ENCODE results near the gene MAB21L4.

MAB21L4 gene

GRCh38 chr2:240891492-240892340 lies 4.2 kb downstream of the MAB21L4 start:
- DNase-seq (ENCODE audit: low read depth): no peak
- no peak for TF ChIP-seq CTCF (IDR thresholded peaks at IDR 0.05; ENCODE audit: low read depth, low read length, missing control alignments)
- H3K4me3 ChIP-seq (ENCODE audit: low read depth, low read length): no peak overlapping the region

DNA sequence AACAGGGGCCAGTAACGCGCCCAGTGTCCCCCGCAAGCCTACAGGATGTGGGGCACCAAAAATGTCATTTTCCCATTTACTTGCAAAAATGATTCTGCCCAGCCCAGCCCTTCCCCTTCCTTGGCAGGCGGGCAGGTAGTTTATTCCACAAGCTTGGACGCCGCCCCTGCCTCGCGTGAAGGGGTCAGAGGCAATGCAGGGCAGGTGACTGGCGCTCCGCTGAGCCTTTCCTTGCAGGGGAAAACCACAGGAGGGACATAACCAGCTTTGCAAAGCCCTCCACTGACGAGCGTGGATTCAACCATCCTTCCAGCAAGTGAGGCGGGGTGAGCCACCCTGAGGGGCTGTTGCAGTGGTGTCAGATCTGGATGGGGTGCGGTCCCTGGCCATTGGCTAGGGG lies 5.3 kb downstream of the MAB21L4 start:
- TF ChIP-seq CTCF (IDR thresholded peaks at IDR 0.05; ENCODE audit: low read depth, low read length, missing control alignments): no peak
- no peak overlapping the region for H3K4me3 ChIP-seq (ENCODE audit: low read depth, low read length)
- no peak for DNase-seq (ENCODE audit: low read depth)

DNA sequence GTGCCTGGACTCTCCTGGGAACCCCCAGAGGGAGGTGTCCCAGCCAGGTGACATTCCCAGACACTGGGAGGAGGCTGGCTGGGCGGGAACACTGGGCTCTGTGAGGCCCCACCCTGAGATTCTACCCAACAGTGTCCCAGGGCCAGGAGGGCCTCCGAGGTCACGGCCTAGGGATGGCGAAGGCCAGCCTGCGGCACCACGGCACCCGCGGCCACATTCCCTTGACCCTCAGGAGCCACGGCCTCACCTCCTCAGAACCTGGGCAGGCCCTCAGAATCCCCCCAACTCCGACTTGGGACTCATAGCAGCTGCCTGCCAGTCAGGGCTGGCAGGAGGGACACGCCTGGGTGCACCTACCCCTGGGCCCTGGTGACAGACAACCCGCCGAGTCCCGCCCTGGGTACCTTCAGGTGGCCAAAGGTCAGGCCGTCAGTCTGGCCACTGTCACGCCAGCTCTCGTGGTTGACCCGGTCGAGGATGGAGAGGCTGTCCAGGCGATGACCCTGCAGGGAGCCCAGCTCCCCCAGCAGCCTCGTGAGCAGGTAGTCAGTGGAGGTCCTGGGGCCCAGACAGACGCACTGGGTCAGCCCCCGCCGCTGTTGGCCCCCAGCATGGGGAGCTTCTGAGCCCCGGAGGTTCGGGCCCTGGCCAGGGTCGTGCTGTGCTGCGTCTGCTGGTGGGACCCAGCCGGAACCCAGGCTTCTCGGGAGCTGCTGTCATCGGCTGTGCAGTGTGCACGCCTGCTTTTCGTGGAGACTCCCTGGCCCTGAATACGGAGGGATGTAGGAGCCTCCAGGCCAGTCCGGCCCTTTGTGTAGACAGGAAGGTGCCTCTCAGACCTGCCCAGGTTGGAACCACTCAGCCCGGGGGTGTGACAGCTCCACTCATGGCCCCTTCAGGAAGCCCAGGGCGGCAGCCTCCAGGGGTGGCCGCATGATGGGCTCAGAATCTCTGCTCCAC lies 6.1 kb downstream of the MAB21L4 start:
- H3K4me3 ChIP-seq (ENCODE audit: low read depth, low read length): no peak overlapping the region
- no peak for TF ChIP-seq CTCF (IDR thresholded peaks at IDR 0.05; ENCODE audit: low read depth, low read length, missing control alignments)
- no peak for DNase-seq (ENCODE audit: low read depth)

DNA sequence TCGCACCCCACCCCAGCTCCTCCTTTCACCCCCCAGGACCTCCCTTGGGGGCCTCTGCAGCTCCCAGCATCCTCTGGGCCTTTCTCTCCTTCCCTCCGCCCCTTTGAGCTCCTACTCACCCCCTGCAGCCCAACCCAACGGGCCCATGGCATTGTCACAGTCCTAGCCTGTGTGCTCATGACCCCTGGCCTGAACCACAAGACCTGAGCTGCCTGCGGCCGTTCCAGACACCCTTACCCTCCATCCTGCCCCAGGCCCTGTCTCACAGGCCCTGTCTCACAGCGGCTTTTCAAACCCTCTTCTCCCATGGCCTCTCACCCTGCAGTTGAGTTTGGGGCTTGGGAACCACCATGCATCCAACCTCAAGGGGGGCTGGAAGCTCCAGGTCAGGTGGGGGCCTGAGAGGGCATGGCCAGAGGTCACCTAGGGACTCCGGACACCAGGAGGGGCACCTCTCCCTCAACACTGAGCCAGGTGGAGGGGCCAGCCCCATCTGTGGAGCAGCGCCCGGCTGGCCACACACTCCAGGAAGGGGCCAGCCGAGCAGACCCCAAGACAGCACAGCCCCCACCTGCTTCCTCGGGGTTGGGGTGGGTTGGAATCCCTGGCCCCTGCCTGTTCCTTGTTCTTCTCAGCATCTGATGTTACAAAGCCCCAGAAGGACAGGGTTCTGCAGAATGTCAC lies 6.9 kb downstream of the MAB21L4 start:
- TF ChIP-seq CTCF (IDR thresholded peaks at IDR 0.05; ENCODE audit: low read depth, low read length, missing control alignments): no peak
- no peak overlapping the region for H3K4me3 ChIP-seq (ENCODE audit: low read depth, low read length)
- DNase-seq (ENCODE audit: low read depth): no peak

- TF ChIP-seq CTCF (IDR thresholded peaks at IDR 0.05; ENCODE audit: low read depth, low read length, missing control alignments): no peak
- no peak overlapping the region for H3K4me3 ChIP-seq (ENCODE audit: low read depth, low read length)
- DNase-seq (ENCODE audit: low read depth): no peak
These were observed 7.6 kb downstream of the MAB21L4 start for GRCh38 chr2:240888130-240888889.

DNA sequence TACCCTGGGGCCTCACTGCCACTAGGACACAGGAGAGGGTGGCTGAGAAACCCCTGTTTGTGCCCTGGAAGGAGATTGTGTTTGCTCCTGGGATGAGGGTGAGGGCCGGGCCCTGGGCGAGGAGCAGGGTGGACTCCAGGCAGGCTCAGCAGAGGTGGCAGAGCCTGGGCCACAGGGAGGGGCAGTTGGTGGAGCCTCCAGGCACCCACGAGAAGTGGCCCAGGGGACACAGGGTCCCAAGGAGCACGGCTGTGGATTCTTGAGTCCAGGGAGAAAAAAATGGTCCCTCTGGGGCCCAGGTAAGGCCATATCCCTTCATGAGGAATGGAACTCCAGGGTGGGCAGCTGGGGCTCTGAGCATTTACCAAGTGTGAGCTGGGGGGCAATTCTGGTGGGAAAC lies 8.3 kb downstream of the MAB21L4 start:
- TF ChIP-seq CTCF (IDR thresholded peaks at IDR 0.05; ENCODE audit: low read depth, low read length, missing control alignments): no peak
- H3K4me3 ChIP-seq (ENCODE audit: low read depth, low read length): no peak overlapping the region
- DNase-seq (ENCODE audit: low read depth): no peak
